Right lobe of liver (tissue), 4 donors: Measurements from ENCODE around the gene FCMR.

Experiments used
- CTCF ChIP-seq, 4 donors: fragments of 200-600 bp in 3 of 4; fragments of 450-650 bp in 1 of 4; IDR thresholded peaks; one replicate each; pipeline versions ENCODE4 v1.5.1 to v1.8.0; 2016 to 2022; ENCODE audit warnings: antibody characterized with exemption in 4 of 4, mild to moderate bottlenecking in 2 of 4
- POLR2A ChIP-seq: fragments of 450-650 bp; IDR thresholded peaks from one replicate; pipeline ENCODE4 v1.6.1; 2017; ENCODE audit warnings: antibody characterized with exemption, mild to moderate bottlenecking
- donor health status: DM: no; HTN: no; CAD: no.
- donor health status: DM: no; HTN: no; CAD: no.
- donor health status: DM: no; HTN: yes; CAD: no.

- no peak for TF ChIP-seq CTCF (IDR thresholded peaks at IDR 0.05)
- no peak for TF ChIP-seq POLR2A
Measured at GRCh38 chr1:206957639-206958038, 35.9 kb upstream of the FCMR start.
